Endothelial cell of umbilical vein (primary cell): Measurements from ENCODE around the gene OSBPL10. TPM values are rescaled to one million over a fixed set of nuclear protein-coding genes. Genes with fewer than 3 reads are reported as not detected.
A peak's percentile ranks its signal among the peaks of the same experiment; 100 is the strongest.
"Not testable (repeated sequence)": the region's sequence is repeated elsewhere in the genome, so short reads cannot be mapped to it uniquely, and the experiment has no call there.

Source experiments
- BruUV-seq: library from RNA; stranded (reverse); fragments of 400-500 nt; replicated peaks from 2 replicates; lab custom pipeline; 2021; lab: Mats Ljungman, UMichigan
- CTCF ChIA-PET: fragments of 300-600, 350-600 bp; sonication (Branson Sonifier 250); formaldehyde crosslinking; loops from one replicate; lab custom pipeline; 2021; ENCODE audit warnings: antibody characterized with exemption, inconsistent platforms; lab: Charles Lee
- POLR2A ChIA-PET: fragments of 300-600, 350-600 bp; sonication (Branson Sonifier 250); formaldehyde crosslinking; loops from one replicate; lab custom pipeline; 2021; ENCODE audit warnings: antibody characterized with exemption, inconsistent platforms; lab: Charles Lee
- DNase-seq: peaks from one replicate; pipeline ENCODE4 v3.0.0-alpha.2; 2011; ENCODE audit warnings: low read depth, low spot score
- FAIRE-seq: peaks from 2 replicates; lab custom pipeline; 2011; peaks lifted over from hg19 to GRCh38; lab: Jason Lieb, UNC
- H2AFZ ChIP-seq: 2 replicates; pipeline ENCODE4 v1.6.0; 2012; ENCODE audit warnings: low read depth, low read length, control low read depth, inconsistent platforms
- H3K27ac ChIP-seq: 2 replicates; pipeline ENCODE4 v1.5.1; 2011; ENCODE audit warnings: low read depth, mild to moderate bottlenecking, control low read depth, low read length, moderate library complexity; ENCODE audit not compliant: insufficient read depth
- H3K27me3 ChIP-seq, 2 experiments: 2 replicates each; pipeline versions ENCODE4 v1.6.0 to v1.6.1; 2011; ENCODE audit warnings: low read length in 2 of 2, mixed read lengths in 1 of 2; ENCODE audit not compliant: control insufficient read depth in 2 of 2, insufficient read depth in 2 of 2
- H3K36me3 ChIP-seq, 2 experiments: 2 replicates in 1 of 2; 3 replicates in 1 of 2; pipeline ENCODE4 v1.5.1; 2011; ENCODE audit warnings: low read length in 2 of 2, mild to moderate bottlenecking in 1 of 2, moderate library complexity in 1 of 2; ENCODE audit not compliant: control insufficient read depth in 2 of 2, insufficient read depth in 2 of 2; ENCODE audit errors: extremely low read depth in 1 of 2
- H3K4me1 ChIP-seq: 3 replicates; pipeline ENCODE4 v1.5.1; 2011; ENCODE audit warnings: mild to moderate bottlenecking, low read length; ENCODE audit not compliant: control insufficient read depth, insufficient read depth; ENCODE audit errors: extremely low read depth
- H3K4me2 ChIP-seq: 2 replicates; pipeline ENCODE4 v1.6.1; 2011; ENCODE audit warnings: low read length, control low read depth, mixed read lengths; ENCODE audit not compliant: insufficient read depth
- H3K4me3 ChIP-seq, 3 experiments: fragments of 200-600 bp in 1 of 3; sonication (generic), shearing (Covaris generic) in 1 of 3; replicated peaks in 1 of 3; 2 replicates each; pipeline ENCODE4 v1.5.1; 2011 to 2016; ENCODE audit warnings: control low read depth in 3 of 3, low read length in 3 of 3, mild to moderate bottlenecking in 2 of 3, inconsistent platforms in 1 of 3, low read depth in 1 of 3, moderate library complexity in 1 of 3; ENCODE audit not compliant: insufficient read depth in 1 of 3
- H3K79me2 ChIP-seq: 2 replicates; pipeline ENCODE4 v1.6.0; 2012; ENCODE audit warnings: low read length, inconsistent platforms; ENCODE audit not compliant: control insufficient read depth, insufficient read depth
- H3K9ac ChIP-seq: replicated peaks from 2 replicates; pipeline ENCODE3; 2011; ENCODE audit warnings: low read length, control low read depth; ENCODE audit not compliant: insufficient read depth; ENCODE audit errors: extremely low read depth
- H3K9me1 ChIP-seq: replicated peaks from 3 replicates; pipeline ENCODE4 v1.6.0; 2011; ENCODE audit warnings: mild to moderate bottlenecking, low read length; ENCODE audit not compliant: control insufficient read depth, insufficient read depth; ENCODE audit errors: extremely low read depth
- H3K9me3 ChIP-seq: replicated peaks from 2 replicates; pipeline ENCODE4 v1.5.1; 2012; ENCODE audit warnings: low read length, inconsistent platforms; ENCODE audit not compliant: control insufficient read depth, insufficient read depth
- H4K20me1 ChIP-seq: replicated peaks from 2 replicates; pipeline ENCODE3; 2011; ENCODE audit warnings: mild to moderate bottlenecking, low read length; ENCODE audit not compliant: control insufficient read depth, insufficient read depth; ENCODE audit errors: extremely low read depth
- FOS ChIP-seq: IDR thresholded peaks from 2 replicates; pipeline ENCODE4 v1.6.1; 2011; ENCODE audit warnings: mild to moderate bottlenecking, low read length, moderate library complexity, borderline replicate concordance; ENCODE audit not compliant: insufficient read depth
- JUN ChIP-seq: IDR thresholded peaks from 2 replicates; pipeline ENCODE4 v1.6.1; 2011; ENCODE audit warnings: borderline replicate concordance, low read depth; ENCODE audit not compliant: insufficient read length, insufficient read depth
- POLR2A ChIP-seq: IDR thresholded peaks from 2 replicates; pipeline ENCODE4 v1.6.1; 2012; ENCODE audit warnings: low read depth, mild to moderate bottlenecking, control low read depth, low read length
- POLR2AphosphoS5 ChIP-seq: IDR thresholded peaks from 2 replicates; pipeline ENCODE4 v1.6.1; 2012; ENCODE audit warnings: low read depth, mild to moderate bottlenecking, control low read depth, low read length, moderate library complexity; ENCODE audit not compliant: insufficient read depth
- dilution Hi-C: fragments of 300-500 bp; cut with MboI; formaldehyde crosslinking; loops from one replicate; pipeline ENCODE4 v1.15.0; 2019; ENCODE audit warnings: low sequenced_read_pairs; ENCODE audit not compliant: extremely low pct_ligation_motif_present
- intact Hi-C: fragments of 100-400 bp; cut with micrococcal nuclease; formaldehyde crosslinking; loops from one replicate; pipeline ENCODE4 v1.10.0; 2022
- polyA plus RNA-seq, 4 experiments: library from polyadenylated mRNA; depleted of rRNA in 3 of 4; stranded (reverse) in 3 of 4; unstranded in 1 of 4; fragments of >200 nt; gene quantifications; 2 replicates each; pipeline versions ENCODE4 v1.2.1 to v1.2.3, GENCODE V29; 2011 to 2012; ENCODE audit warnings: missing spikeins in 1 of 4
- total RNA-seq: library from RNA; stranded (reverse); gene quantifications from 2 replicates; pipeline ENCODE4 v1.2.3, GENCODE V29; 2021

Gene OSBPL10
- total and polyA plus RNA-seq, 2 donors (not counting 3 experiments of a cell fraction or from before 2014, with no cell fraction given), result 10.8 to 47.6 TPM

DNA sequence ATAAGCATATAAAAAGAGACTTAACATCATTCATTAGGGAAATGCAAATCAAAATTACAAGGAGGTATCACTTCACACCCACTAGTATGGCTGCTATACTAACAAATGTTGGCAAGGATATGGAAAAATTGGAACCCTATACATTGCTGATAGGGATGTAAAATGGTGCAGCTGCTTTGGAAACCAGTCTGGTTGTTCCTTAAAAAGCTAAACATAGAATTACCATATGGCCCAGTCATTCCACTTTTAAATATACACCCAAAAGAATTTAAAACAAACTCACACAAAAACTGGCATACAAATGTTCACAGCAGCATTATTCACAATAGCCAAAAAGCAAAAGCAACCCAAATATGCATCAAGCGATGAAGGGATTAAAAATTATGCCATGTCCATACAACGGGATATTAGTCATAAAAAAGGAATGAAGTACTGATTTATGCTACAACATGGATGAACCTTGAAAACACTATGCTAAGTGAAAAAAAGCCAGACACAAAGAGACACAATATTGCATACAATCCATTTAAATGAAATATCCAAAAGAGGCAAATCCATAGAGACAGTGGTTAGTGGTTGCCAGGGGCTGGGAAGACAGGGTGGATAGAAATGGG, 118.3 kb downstream of the OSBPL10 start:
- no peak overlapping the region for H3K4me3 ChIP-seq
- intact Hi-C loops (loop anchor here (5.0 kb wide), 1 partner anchor 100 kb away; no protein-coding TSS in a partner anchor), dilution Hi-C loops (no loop called here)
- no peak for TF ChIP-seq POLR2A
- peak; percentile 6 for TF ChIP-seq FOS
- H3K9ac ChIP-seq, result no peak overlapping the region
- no peak overlapping the region for H2AFZ ChIP-seq
- H3K27ac ChIP-seq, result no peak overlapping the region
- H3K27me3 ChIP-seq, result no peaks in the 10 kb centered on the region
- peak; percentile 8 for FAIRE-seq
- no TSS peak for BruUV-seq
- ChIA-PET POLR2A (no interaction called here), CTCF (interaction anchor here (1.1 to 1.2 kb wide), 2 partner anchors 12 to 34 kb away, joined by 3 read pairs; no protein-coding TSS in a partner anchor)
- DNase-seq, result no peak
- no peaks in the 10 kb centered on the region for H3K79me2 ChIP-seq
- H3K4me2 ChIP-seq, result no peak overlapping the region
- no peaks in the 10 kb centered on the region for H3K9me1 ChIP-seq
- H3K36me3 ChIP-seq, result no peaks in the 10 kb centered on the region
- H4K20me1 ChIP-seq, result no peaks in the 10 kb centered on the region
- no peaks in the 10 kb centered on the region for H3K4me1 ChIP-seq
- H3K9me3 ChIP-seq, result no peaks in the 10 kb centered on the region

DNA sequence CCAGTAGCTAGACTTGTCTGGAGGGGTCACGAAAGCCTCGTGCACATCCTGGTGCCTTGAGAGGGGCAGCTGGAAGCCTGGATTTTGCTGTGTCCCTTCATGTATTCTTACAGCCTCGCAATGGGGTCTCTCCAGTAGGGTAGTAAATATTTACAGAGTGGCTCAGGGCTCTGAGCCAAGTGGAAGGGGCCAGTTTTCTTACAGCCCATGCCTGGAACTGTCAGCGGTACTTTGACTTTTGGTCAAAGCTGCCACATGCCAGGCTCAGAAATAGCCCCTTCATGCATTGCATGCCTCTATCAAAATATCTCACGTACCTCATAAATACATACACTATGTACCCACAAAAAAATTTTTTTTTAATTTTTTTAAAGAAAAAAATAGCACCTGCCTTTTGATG, 119.2 kb downstream of the OSBPL10 start:
- Histone ChIP-seq H3K27ac (no peak overlapping the region), H3K27me3 (no peaks in the 10 kb centered on the region), H3K9ac (no peak overlapping the region), H3K4me2 (no peak overlapping the region), H3K9me1 (no peaks in the 10 kb centered on the region), H4K20me1 (no peaks in the 10 kb centered on the region), H3K79me2 (no peaks in the 10 kb centered on the region), H3K36me3 (no peaks in the 10 kb centered on the region), H3K4me1 (no peaks in the 10 kb centered on the region), H3K4me3 (no peak overlapping the region), H3K9me3 (no peaks in the 10 kb centered on the region), H2AFZ (no peak overlapping the region)
- dilution Hi-C loops (no loop called here), intact Hi-C loops (loop anchor here (5.0 kb wide), 1 partner anchor 100 kb away; no protein-coding TSS in a partner anchor)
- ChIA-PET POLR2A (no interaction called here), CTCF (interaction anchor here (1.1 to 1.2 kb wide), 2 partner anchors 12 to 35 kb away, joined by 3 read pairs; no protein-coding TSS in a partner anchor)
- no TSS peak for BruUV-seq
- DNase-seq (no peak), FAIRE-seq (no peak)
- TF ChIP-seq POLR2AphosphoS5 (no peak), JUN (no peak)

DNA sequence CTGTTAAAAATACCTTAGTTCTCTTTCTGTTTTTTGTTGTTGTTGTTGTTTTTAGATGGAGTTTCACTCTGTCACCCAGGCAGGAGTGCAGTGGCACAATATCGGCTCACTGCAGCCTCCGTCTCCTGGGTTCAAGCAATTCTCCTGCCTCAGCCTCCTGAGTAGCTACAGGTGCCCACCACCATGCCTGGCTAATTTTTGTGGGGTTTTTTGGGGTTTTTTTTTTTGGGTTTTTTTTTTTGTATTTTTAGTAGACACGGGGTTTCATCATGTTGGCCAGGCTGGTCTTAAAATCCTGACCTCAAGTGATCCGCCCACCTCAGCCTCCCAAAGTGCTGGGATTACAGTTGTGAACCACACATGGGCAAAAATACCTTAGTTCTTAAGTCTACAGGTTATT, 120.4 kb downstream of the OSBPL10 start:
- POLR2A ChIA-PET, CTCF ChIA-PET, H3K4me3 ChIP-seq, H3K9me1 ChIP-seq, BruUV-seq, H3K4me1 ChIP-seq, H3K27ac ChIP-seq, H3K79me2 ChIP-seq, H3K36me3 ChIP-seq, H3K27me3 ChIP-seq, H3K4me2 ChIP-seq, H3K9me3 ChIP-seq, H2AFZ ChIP-seq, FAIRE-seq, H4K20me1 ChIP-seq, DNase-seq, H3K9ac ChIP-seq, dilution Hi-C loops: not testable (repeated sequence)
- intact Hi-C loops, result loop anchor here (5.0 kb wide), 1 partner anchor 102 kb away; no protein-coding TSS in a partner anchor
